H1 (cell line): ENCODE results near the gene MAPKAP1. TPM values are rescaled to one million over a fixed set of nuclear protein-coding genes. Genes with fewer than 3 reads are reported as not detected.

Experiments used
- SP4 ChIP-seq: IDR thresholded peaks from 2 replicates; pipeline ENCODE4 v1.6.1; 2012; ENCODE audit warnings: low read length, inconsistent platforms
- polyA plus RNA-seq, 7 experiments: library from polyadenylated mRNA; depleted of rRNA in 3 of 7; stranded (reverse) in 5 of 7; unstranded in 2 of 7; fragments of >200 nt in 5 of 7; fragments of 200-250 nt in 2 of 7; gene quantifications; 1 replicate in 5 of 7; 2 replicates in 1 of 7; 4 replicates in 1 of 7; pipeline versions ENCODE4 v1.2.1 to v1.2.3, GENCODE V29; 2011 to 2013; ENCODE audit warnings: missing spikeins in 2 of 7, mixed read lengths in 2 of 7
- total RNA-seq: library from RNA; stranded (reverse); fragmentation: NEBNext Ultra II Directional; extraction: Animal tissue kit (Norgen Biotek cat#: 25700); gene quantifications from 2 replicates; pipeline ENCODE4 v1.2.1, GENCODE V29; 2021

Gene MAPKAP1
- total and polyA plus RNA-seq, 2 of the 8 experiments (the other 6 are each of a cell fraction or from before 2014, with no cell fraction given) = 79.2 to 140 TPM

DNA sequence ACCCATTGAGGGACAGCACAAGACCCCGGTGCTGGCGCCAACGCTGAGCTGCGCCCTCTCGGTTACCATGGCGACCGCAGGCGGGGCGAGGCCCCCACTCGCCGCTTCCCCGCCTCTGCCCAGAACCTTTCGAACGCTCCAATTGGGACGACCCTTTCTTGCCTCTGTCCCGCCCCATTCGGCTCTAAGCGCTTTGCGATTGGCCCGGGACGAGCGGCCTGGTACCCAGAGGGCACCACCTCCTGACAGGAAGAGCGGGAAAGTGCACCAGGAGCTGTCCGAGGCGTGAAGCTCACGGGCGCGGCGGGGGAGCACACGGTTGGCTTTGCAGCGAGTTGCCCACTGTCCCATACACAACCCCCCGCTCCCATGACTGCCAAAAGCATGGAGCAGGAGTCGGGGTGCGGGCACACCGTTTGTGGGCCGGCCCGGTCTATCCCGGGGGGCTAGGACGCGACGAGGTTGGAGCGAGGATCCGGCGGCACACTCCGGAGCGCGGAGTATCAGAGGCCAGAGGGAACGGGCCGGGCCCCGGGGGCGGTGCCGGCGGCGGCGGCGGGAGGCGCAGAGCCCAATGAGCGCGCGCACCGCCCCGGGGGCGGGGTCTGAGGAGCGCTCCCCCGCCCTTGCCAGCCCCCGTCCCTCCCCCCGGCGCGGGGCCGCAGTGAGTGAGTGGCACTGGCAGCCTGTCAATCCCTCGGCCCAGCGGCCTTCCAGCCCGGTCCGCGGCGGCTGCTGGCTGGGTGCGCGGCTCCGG lies 39.2 kb upstream of the MAPKAP1 start (continued):
- TF ChIP-seq SP4 = peak; percentile 84; the same call in 1 of the 2 replicates
